ENCODE results near the gene FHOD1. TPM values are rescaled to one million over a fixed set of nuclear protein-coding genes. Genes with fewer than 3 reads are reported as not detected.

Gene FHOD1
- total and polyA plus RNA-seq, 9 of the 15 experiments (the other 6 are each of a cell fraction or from before 2014, with no cell fraction given) = 18.7 to 126 (median 32.3) TPM

DNA sequence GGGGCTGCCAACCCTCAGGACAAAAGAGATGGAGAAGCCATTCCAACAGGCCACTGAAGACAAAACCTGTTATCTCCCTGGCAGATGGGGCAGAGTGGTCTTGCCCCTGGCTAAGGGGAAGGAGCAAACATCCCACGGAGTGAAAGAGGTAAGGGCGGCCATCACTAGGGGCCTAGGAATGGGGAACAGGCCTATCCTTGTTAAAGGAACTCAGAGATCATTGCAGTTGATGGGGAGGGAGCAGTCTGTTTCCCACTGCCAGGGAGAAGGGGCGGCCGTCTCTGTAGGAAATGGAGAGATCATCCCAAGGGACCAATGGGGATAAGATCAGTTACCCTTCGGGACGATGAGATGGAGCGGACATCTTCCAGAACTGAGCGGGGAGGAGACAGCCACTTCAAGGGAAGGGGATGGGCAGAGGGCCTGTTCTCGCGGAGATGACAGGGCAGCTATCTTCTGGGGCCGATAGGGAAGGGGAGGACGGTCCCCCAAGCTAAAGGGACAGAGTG lies 20.9 kb downstream of the FHOD1 start (continued):
- TF ChIP-seq, protein P1, sequence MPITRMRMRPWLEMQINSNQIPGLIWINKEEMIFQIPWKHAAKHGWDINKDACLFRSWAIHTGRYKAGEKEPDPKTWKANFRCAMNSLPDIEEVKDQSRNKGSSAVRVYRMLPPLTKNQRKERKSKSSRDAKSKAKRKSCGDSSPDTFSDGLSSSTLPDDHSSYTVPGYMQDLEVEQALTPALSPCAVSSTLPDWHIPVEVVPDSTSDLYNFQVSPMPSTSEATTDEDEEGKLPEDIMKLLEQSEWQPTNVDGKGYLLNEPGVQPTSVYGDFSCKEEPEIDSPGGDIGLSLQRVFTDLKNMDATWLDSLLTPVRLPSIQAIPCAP (CRISPR knock-in tag; IDR thresholded peaks at IDR 0.05; ENCODE audit: borderline replicate concordance) = no peak
- TF ChIP-seq, protein P2, sequence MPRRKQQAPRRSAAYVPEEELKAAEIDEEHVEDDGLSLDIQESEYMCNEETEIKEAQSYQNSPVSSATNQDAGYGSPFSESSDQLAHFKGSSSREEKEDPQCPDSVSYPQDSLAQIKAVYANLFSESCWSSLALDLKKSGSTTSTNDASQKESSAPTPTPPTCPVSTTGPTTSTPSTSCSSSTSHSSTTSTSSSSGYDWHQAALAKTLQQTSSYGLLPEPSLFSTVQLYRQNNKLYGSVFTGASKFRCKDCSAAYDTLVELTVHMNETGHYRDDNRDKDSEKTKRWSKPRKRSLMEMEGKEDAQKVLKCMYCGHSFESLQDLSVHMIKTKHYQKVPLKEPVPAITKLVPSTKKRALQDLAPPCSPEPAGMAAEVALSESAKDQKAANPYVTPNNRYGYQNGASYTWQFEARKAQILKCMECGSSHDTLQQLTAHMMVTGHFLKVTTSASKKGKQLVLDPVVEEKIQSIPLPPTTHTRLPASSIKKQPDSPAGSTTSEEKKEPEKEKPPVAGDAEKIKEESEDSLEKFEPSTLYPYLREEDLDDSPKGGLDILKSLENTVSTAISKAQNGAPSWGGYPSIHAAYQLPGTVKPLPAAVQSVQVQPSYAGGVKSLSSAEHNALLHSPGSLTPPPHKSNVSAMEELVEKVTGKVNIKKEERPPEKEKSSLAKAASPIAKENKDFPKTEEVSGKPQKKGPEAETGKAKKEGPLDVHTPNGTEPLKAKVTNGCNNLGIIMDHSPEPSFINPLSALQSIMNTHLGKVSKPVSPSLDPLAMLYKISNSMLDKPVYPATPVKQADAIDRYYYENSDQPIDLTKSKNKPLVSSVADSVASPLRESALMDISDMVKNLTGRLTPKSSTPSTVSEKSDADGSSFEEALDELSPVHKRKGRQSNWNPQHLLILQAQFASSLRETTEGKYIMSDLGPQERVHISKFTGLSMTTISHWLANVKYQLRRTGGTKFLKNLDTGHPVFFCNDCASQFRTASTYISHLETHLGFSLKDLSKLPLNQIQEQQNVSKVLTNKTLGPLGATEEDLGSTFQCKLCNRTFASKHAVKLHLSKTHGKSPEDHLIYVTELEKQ (CRISPR knock-in tag; IDR thresholded peaks at IDR 0.05) = no peak
- no peak for TF ChIP-seq FOXJ2 (tag; IDR thresholded peaks at IDR 0.05)
- no peak for TF ChIP-seq SP2 (IDR thresholded peaks at IDR 0.05; ENCODE audit: extremely low read depth, low read depth, low read length, poor library complexity, severe bottlenecking)
- TF ChIP-seq BRF1 (IDR thresholded peaks at IDR 0.05; ENCODE audit: borderline replicate concordance, extremely low read depth, insufficient read length) = no peak
- no peak for TF ChIP-seq ZNF124 (CRISPR knock-in tag; IDR thresholded peaks at IDR 0.05)
- no peak for TF ChIP-seq EGR1 (conservative IDR thresholded peaks at IDR 0.05)

All from K562 (cell line).